Transverse colon (tissue), 4 donors: ENCODE results near the gene GTF3C1. TPM values are rescaled to one million over a fixed set of nuclear protein-coding genes. Genes with fewer than 3 reads are reported as not detected.

ENCODE experiments used
- DNase-seq: peaks from one replicate; pipeline ENCODE4 v3.0.0-alpha.2; 2019
- H3K27ac ChIP-seq, 4 donors: fragments of 200-600 bp; sonication (generic); 2 replicates each; pipeline ENCODE4 v1.5.1; 2016 to 2018; ENCODE audit warnings: inconsistent platforms in 4 of 4
- H3K27me3 ChIP-seq: fragments of 200-600 bp; sonication (generic); 2 replicates; pipeline ENCODE4 v1.5.1; 2017; ENCODE audit warnings: inconsistent platforms
- H3K36me3 ChIP-seq, 4 donors: fragments of 200-600 bp; sonication (generic); 2 replicates each; pipeline ENCODE4 v1.5.1; 2017 to 2019; ENCODE audit warnings: inconsistent platforms in 4 of 4
- H3K4me1 ChIP-seq, 4 donors: fragments of 200-600 bp; sonication (generic); 2 replicates each; pipeline ENCODE4 v1.5.1; 2017 to 2020; ENCODE audit warnings: inconsistent platforms in 4 of 4
- H3K4me3 ChIP-seq, 4 donors: fragments of 200-600 bp; sonication (generic); 1 replicate in 1 of 4; 2 replicates in 3 of 4; pipeline versions ENCODE4 v1.5.1 to v1.6.1; 2017 to 2019; ENCODE audit warnings: inconsistent platforms in 4 of 4
- H3K9me3 ChIP-seq, 2 donors: fragments of 200-600 bp; sonication (generic); 2 replicates each; pipeline ENCODE4 v1.5.1; 2017 to 2019; ENCODE audit warnings: inconsistent platforms in 2 of 2
- CTCF ChIP-seq, 5 experiments: fragments of 200-600 bp in 3 of 5; fragments of 450-650 bp in 2 of 5; sonication (generic) in 3 of 5; IDR thresholded peaks; 1 replicate in 2 of 5; 2 replicates in 3 of 5; pipeline ENCODE4 v1.5.1; 2016 to 2017; ENCODE audit warnings: antibody characterized with exemption in 5 of 5, inconsistent platforms in 3 of 5, mild to moderate bottlenecking in 2 of 5, moderate library complexity in 1 of 5
- EP300 ChIP-seq: sonication (generic); formaldehyde crosslinking; IDR thresholded peaks from one replicate; pipeline ENCODE4 v1.6.1; 2017; ENCODE audit warnings: antibody characterized with exemption, low read depth
- POLR2A ChIP-seq: fragments of 450-650 bp; IDR thresholded peaks from one replicate; pipeline ENCODE4 v1.6.1; 2016; ENCODE audit warnings: antibody characterized with exemption, mild to moderate bottlenecking, moderate library complexity
- POLR2AphosphoS5 ChIP-seq, 3 donors: sonication (generic); formaldehyde crosslinking; IDR thresholded peaks; one replicate each; pipeline ENCODE4 v1.6.1; 2016; ENCODE audit warnings: antibody characterized with exemption in 3 of 3
- WGBS, 2 donors: methylation state at CpG; one replicate each; pipeline ENCODE4 v1.1.5; 2018; ENCODE audit warnings: low coverage in 1 of 2; 5-methylcytosine and 5-hydroxymethylcytosine counted together
- in situ Hi-C, 4 donors: fragments of 200-750 bp; cut with MboI; loops; one replicate each; pipeline versions ENCODE4 v1.15.0 to v1.15.1; 2017; ENCODE audit warnings: low sequenced_read_pairs in 3 of 4, low pct_ligation_motif_present in 1 of 4, low pct_unique_long_range_greater_than_20kb in 1 of 4
- intact Hi-C: fragments of 100-400 bp; cut with DNase I; formaldehyde crosslinking; loops from one replicate; pipeline ENCODE4 v1.15.1; 2023; ENCODE audit warnings: low total_unique reads
- total RNA-seq, 4 donors: library from RNA; depleted of rRNA; stranded (reverse); fragments of >200 nt; gene quantifications; one replicate each; pipeline ENCODE4 v1.1.0, GENCODE V29; 2016

The GTF3C1 gene
- total RNA-seq, 4 donors from 2014 or later = 49.6 to 129 (median 60.1) TPM

GRCh38 chr16:27558932-27559331, 9.2 kb upstream of the GTF3C1 start:
- TF ChIP-seq CTCF (IDR thresholded peaks at IDR 0.05) = no peak
- Histone ChIP-seq H3K36me3 (no peaks in the 10 kb centered on the region), H3K4me3 (no peak overlapping the region), H3K9me3 (no peaks in the 10 kb centered on the region), H3K27me3 (no peaks in the 10 kb centered on the region), H3K27ac (no peak overlapping the region), H3K4me1 (no peaks in the 10 kb centered on the region)
- DNase-seq = no peak
- intact Hi-C loops = no loop called here
- WGBS, 2 donors = 95% methylated on average over 1 of the region's 1 CpG; no CpG with 5 or more reads in 1 of the 2 donors
- in situ Hi-C loops = no loop called here

- intact Hi-C loops (no loop called here), in situ Hi-C loops (no loop called here)
- 82 to 90% methylated on average over 3 of the region's 3 CpGs for WGBS, 2 donors
- Histone ChIP-seq H3K27me3 (no peaks in the 10 kb centered on the region), H3K9me3 (no peaks in the 10 kb centered on the region), H3K27ac (no peak overlapping the region), H3K36me3 (no peaks in the 10 kb centered on the region), H3K4me3 (no peak overlapping the region), H3K4me1 (no peaks in the 10 kb centered on the region)
- TF ChIP-seq CTCF (IDR thresholded peaks at IDR 0.05) (no peak), POLR2A (no peak), POLR2AphosphoS5 (IDR thresholded peaks at IDR 0.05) (no peak), EP300 (no peak)
- DNase-seq = no peak
These were observed 8.7 kb upstream of the GTF3C1 start for GRCh38 chr16:27558434-27558833.

GRCh38 chr16:27556471-27556870, 6.8 kb upstream of the GTF3C1 start:
- Histone ChIP-seq H3K27me3 (no peaks in the 10 kb centered on the region), H3K27ac (no peak overlapping the region), H3K4me3 (no peak overlapping the region), H3K4me1 (no peaks in the 10 kb centered on the region), H3K9me3 (no peaks in the 10 kb centered on the region), H3K36me3 (no peaks in the 10 kb centered on the region)
- WGBS, 2 donors = 71 to 88% methylated on average over 1 of the region's 1 CpG
- in situ Hi-C loops = no loop called here
- TF ChIP-seq EP300 (no peak), POLR2A (no peak), CTCF (IDR thresholded peaks at IDR 0.05) (no peak), POLR2AphosphoS5 (IDR thresholded peaks at IDR 0.05) (no peak)
- no peak for DNase-seq
- intact Hi-C loops = no loop called here

GRCh38 chr16:27551036-27551435, 1.3 kb upstream of the GTF3C1 start:
- H3K36me3 ChIP-seq = no peaks in the 10 kb centered on the region
- no peak for DNase-seq
- intact Hi-C loops (no loop called here), in situ Hi-C loops (no loop called here)
- peaks cover 25 to 38% (median 26%) of the 10 kb centered on the region in 4 donors for H3K4me1 ChIP-seq
- TF ChIP-seq CTCF (IDR thresholded peaks at IDR 0.05) (no peak), EP300 (no peak), POLR2AphosphoS5 (IDR thresholded peaks at IDR 0.05) (no peak), POLR2A (no peak)
- peak overlapping the region in 1 of 4 donors; percentile 82 for H3K4me3 ChIP-seq
- no peaks in the 10 kb centered on the region for H3K27me3 ChIP-seq
- no peaks in the 10 kb centered on the region for H3K9me3 ChIP-seq
- peak overlapping the region in 1 of 4 donors; percentile 89 for H3K27ac ChIP-seq
- 22 to 32% methylated on average over 1 of the region's 1 CpG for WGBS, 2 donors
